Ascending aorta (tissue), 2 donors: ENCODE data around the gene ADK. TPM values are rescaled to one million over a fixed set of nuclear protein-coding genes. Genes with fewer than 3 reads are reported as not detected.

ENCODE experiments used
- DNase-seq, 2 donors: peaks; one replicate each; pipeline ENCODE4 v3.0.0-alpha.2; 2019; ENCODE audit warnings: low spot score in 2 of 2
- H3K27ac ChIP-seq, 2 donors: fragments of 200-600 bp; sonication (generic); one replicate each; pipeline ENCODE4 v1.5.1; 2016 to 2017; ENCODE audit warnings: mild to moderate bottlenecking in 1 of 2
- H3K27me3 ChIP-seq: fragments of 200-600 bp; sonication (generic); one replicate; pipeline ENCODE4 v1.5.1; 2017
- H3K36me3 ChIP-seq, 2 donors: fragments of 200-600 bp; sonication (generic); one replicate each; pipeline ENCODE4 v1.5.1; 2016
- H3K4me1 ChIP-seq, 2 donors: fragments of 200-600 bp; sonication (generic); one replicate each; pipeline ENCODE4 v1.5.1; 2016 to 2017; ENCODE audit warnings: mild to moderate bottlenecking in 1 of 2
- H3K4me3 ChIP-seq, 2 donors: fragments of 200-600 bp; sonication (generic); one replicate each; pipeline ENCODE4 v1.5.1; 2016 to 2017; ENCODE audit warnings: mild to moderate bottlenecking in 1 of 2
- H3K9me3 ChIP-seq, 2 donors: fragments of 200-600 bp; sonication (generic); one replicate each; pipeline ENCODE4 v1.5.1; 2016
- intact Hi-C: fragments of 100-400 bp; cut with DNase I; formaldehyde crosslinking; loops from one replicate; pipeline ENCODE4 v1.15.1; 2023
- total RNA-seq: library from RNA; depleted of rRNA; stranded (reverse); fragments of >200 nt; gene quantifications from one replicate; pipeline ENCODE4 v1.1.0, GENCODE V29; 2016
- TF ChIP-seq, protein P1 (sequence below), 3 experiments: fragments of 200-600 bp in 2 of 3; fragments of 450-650 bp in 1 of 3; sonication (generic) in 2 of 3; IDR thresholded peaks; one replicate each; pipeline ENCODE4 v1.5.1; 2016 to 2019; ENCODE audit warnings: antibody characterized with exemption in 3 of 3, mild to moderate bottlenecking in 1 of 3, moderate library complexity in 1 of 3

The ADK gene
- total RNA-seq, 1 donor from 2014 or later = 2.4 TPM

DNA sequence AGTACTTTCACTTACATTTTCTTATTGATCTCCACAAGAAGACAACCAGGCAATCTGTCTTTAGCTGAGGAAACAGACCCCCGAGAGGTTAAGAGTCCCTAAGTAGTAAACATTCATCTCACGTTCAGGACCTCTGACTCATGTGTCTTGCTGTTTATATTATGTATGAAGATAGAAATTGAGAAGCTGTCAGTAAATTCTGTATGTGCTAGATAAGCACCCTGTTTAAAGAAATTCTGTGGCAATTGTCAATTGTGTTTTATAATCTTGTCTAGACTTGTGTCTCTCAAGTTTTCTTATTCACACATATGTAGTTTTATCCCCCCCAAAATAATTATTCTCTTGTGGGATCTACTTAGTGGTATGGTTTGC, 14.5 kb downstream of the ADK start:
- intact Hi-C loops = no loop called here

DNA sequence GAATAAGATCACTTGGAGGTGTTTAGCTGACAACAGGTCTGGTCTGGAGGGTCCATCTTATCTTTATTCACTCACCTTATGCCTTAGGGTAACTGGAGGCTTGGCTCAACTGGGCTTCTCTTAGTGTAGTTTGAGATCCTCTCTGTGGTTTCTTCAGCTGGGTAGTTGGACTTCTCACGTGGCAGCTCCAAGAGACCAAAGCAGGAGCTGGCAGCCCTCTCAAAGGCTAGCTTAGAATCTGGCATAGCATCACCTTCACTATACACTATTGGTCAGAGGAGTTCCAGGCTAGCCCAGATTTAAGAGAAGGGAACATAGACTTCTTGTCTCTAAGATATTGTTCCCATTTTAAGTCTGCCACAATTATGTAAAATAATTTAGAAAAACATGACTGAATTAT, 16.4 kb downstream of the ADK start:
- H3K4me1 ChIP-seq = peaks cover 0 to 3% of the 10 kb centered on the region in 2 donors
- H3K9me3 ChIP-seq = no peaks in the 10 kb centered on the region
- H3K27ac ChIP-seq = no peak overlapping the region
- TF ChIP-seq, protein P1, sequence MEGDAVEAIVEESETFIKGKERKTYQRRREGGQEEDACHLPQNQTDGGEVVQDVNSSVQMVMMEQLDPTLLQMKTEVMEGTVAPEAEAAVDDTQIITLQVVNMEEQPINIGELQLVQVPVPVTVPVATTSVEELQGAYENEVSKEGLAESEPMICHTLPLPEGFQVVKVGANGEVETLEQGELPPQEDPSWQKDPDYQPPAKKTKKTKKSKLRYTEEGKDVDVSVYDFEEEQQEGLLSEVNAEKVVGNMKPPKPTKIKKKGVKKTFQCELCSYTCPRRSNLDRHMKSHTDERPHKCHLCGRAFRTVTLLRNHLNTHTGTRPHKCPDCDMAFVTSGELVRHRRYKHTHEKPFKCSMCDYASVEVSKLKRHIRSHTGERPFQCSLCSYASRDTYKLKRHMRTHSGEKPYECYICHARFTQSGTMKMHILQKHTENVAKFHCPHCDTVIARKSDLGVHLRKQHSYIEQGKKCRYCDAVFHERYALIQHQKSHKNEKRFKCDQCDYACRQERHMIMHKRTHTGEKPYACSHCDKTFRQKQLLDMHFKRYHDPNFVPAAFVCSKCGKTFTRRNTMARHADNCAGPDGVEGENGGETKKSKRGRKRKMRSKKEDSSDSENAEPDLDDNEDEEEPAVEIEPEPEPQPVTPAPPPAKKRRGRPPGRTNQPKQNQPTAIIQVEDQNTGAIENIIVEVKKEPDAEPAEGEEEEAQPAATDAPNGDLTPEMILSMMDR (IDR thresholded peaks at IDR 0.05) = no peak
- H3K27me3 ChIP-seq = no peaks in the 10 kb centered on the region
- no peak overlapping the region for H3K4me3 ChIP-seq
- no peaks in the 10 kb centered on the region for H3K36me3 ChIP-seq
- intact Hi-C loops = no loop called here
- DNase-seq = no peak

More for the DNA sequence above, 14.5 kb downstream of the ADK start:
- Histone ChIP-seq H3K4me3 (no peak overlapping the region), H3K36me3 (no peaks in the 10 kb centered on the region), H3K27ac (no peak overlapping the region), H3K9me3 (no peaks in the 10 kb centered on the region), H3K27me3 (no peaks in the 10 kb centered on the region), H3K4me1 (peaks cover 0 to 3% of the 10 kb centered on the region in 2 donors)
- TF ChIP-seq, protein P1 (IDR thresholded peaks at IDR 0.05) = no peak
- DNase-seq = no peak

DNA sequence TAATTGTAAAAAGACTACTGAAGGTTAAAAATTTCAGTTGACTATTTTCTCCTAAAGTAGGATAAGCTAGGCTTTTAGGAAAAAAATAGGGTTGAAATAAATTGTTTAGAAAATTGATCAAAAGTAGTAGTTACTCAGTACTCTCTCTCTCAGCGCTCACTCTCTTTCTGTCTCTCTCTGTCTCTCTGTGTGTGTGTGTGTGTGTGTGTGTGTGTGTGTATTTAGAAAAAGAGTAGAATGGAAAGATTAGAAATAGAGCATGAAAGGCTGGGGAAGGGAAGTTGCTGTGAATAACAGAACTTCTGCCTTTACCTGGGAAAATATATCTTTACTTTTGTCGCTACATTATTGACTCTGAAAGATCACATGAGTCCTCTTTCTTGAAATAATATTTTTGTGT, 20.6 kb downstream of the ADK start:
- H3K27me3 ChIP-seq = no peaks in the 10 kb centered on the region
- intact Hi-C loops = loop anchor here (10.0 kb wide), 1 partner anchor 943 kb away; the partner anchor contains the start of gene SAMD8
- H3K36me3 ChIP-seq = no peaks in the 10 kb centered on the region
- no peak for DNase-seq
- H3K27ac ChIP-seq = no peak overlapping the region
- TF ChIP-seq, protein P1 (IDR thresholded peaks at IDR 0.05) = no peak
- H3K4me1 ChIP-seq = peaks cover 0 to 3% of the 10 kb centered on the region in 2 donors
- H3K4me3 ChIP-seq = no peak overlapping the region
- H3K9me3 ChIP-seq = no peaks in the 10 kb centered on the region

DNA sequence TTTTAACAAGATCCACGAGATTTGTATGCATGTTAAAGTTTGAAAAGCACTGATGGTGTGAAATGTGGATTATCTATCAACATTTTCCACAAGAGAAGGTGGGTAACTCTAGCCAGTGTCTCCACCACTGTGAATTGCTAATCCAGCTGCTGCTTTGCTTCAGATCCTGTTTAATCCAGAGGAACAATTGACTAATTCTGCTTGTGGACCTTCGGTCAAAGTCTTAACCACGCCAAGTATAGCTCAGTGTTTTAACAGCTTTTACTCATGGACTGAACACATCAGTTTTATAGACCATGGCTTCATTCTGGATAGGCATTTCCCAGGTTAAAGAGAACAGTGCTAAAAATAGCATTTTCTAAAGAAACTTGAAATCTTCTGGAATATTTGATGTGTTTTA, 23.5 kb downstream of the ADK start:
- Histone ChIP-seq H3K36me3 (no peaks in the 10 kb centered on the region), H3K27me3 (no peaks in the 10 kb centered on the region), H3K27ac (no peak overlapping the region), H3K4me3 (no peak overlapping the region), H3K4me1 (peaks cover 0 to 11% of the 10 kb centered on the region in 2 donors), H3K9me3 (no peaks in the 10 kb centered on the region)
- TF ChIP-seq, protein P1 (IDR thresholded peaks at IDR 0.05) = no peak
- intact Hi-C loops = loop anchor here (10.0 kb wide), 1 partner anchor 940 kb away; the partner anchor contains the start of gene SAMD8
- DNase-seq = no peak

DNA sequence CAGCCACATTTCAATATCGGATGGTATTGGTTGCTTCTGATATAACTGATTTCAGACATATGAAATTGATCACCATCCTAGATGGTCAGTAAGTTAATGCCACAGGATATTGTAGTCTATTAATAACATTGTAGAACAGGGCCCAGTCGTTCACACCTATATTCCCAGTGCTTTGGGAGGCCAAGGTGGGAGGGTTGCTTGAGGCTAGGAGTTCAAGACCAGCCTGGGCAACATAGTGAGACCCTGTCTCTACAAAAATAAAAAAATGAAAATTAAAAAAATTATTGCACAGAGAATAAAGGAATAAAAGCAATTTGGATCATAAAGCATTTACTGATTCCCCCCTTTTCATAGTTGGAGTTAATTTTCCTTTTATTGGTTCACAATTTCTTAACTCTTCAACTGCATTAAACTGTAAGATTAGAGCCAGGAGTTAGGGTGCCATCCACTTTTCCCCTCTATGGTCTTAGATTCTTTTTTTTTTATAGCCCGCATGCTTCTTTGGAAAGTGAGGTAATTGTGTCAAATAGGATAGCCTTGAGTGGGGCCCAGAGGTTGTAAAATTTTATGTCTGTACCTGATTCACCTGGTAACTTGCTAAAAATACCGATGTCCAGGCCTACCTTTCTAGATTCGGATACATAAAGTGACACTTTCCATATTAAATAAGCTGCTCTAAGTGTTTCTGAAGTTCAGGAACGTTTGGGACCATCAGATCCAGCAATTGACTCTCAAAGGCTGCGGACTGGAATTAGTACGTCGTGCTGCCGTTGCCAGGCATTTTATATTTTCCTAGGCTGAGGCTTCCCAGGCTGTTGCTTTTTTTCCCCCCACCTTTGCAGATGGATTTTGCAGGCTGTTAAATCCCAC, 24.7 kb downstream of the ADK start:
- TF ChIP-seq, protein P1 (IDR thresholded peaks at IDR 0.05) = no peak
- DNase-seq = no peak
- intact Hi-C loops = loop anchor here (1.0 to 10.0 kb wide), 2 partner anchors 24 to 939 kb away; partner anchors contain the start of genes ADK and SAMD8
- Histone ChIP-seq H3K4me1 (peaks cover 0 to 11% of the 10 kb centered on the region in 2 donors), H3K27ac (peak overlapping the region; percentile 87 to 88), H3K4me3 (peak overlapping the region; percentile 75 to 82), H3K36me3 (no peaks in the 10 kb centered on the region), H3K9me3 (no peaks in the 10 kb centered on the region), H3K27me3 (no peaks in the 10 kb centered on the region)
